Prostate gland (tissue), 2 donors: Measurements from ENCODE around the gene RAB36.

Experiments used
- CTCF ChIP-seq, 4 experiments: fragments of 200-600 bp in 2 of 4; fragments of 450-650 bp in 2 of 4; sonication (generic) in 2 of 4; IDR thresholded peaks; 1 replicate in 3 of 4; 2 replicates in 1 of 4; pipeline ENCODE4 v1.5.1; 2016 to 2019; ENCODE audit warnings: antibody characterized with exemption in 4 of 4, mild to moderate bottlenecking in 2 of 4, moderate library complexity in 2 of 4
- POLR2A ChIP-seq: fragments of 450-650 bp; IDR thresholded peaks from one replicate; pipeline ENCODE4 v1.6.1; 2016; ENCODE audit warnings: antibody characterized with exemption, mild to moderate bottlenecking
- POLR2AphosphoS5 ChIP-seq: sonication (generic); formaldehyde crosslinking; IDR thresholded peaks from one replicate; pipeline ENCODE4 v1.6.1; 2017; ENCODE audit warnings: antibody characterized with exemption

GRCh38 chr22:23133922-23134321 is 11.4 kb upstream of the RAB36 start:
- TF ChIP-seq CTCF (IDR thresholded peaks at IDR 0.05) (no peak), POLR2AphosphoS5 (no peak), POLR2A (no peak)
